ENCODE data around the gene UBAC1. TPM values are rescaled to one million over a fixed set of nuclear protein-coding genes. Genes with fewer than 3 reads are reported as not detected.
"Not testable (repeated sequence)": the region's sequence is repeated elsewhere in the genome, so short reads cannot be mapped to it uniquely, and the experiment has no call there.

UBAC1 gene
- total RNA-seq, 1 donor, result 29.0 TPM

DNA sequence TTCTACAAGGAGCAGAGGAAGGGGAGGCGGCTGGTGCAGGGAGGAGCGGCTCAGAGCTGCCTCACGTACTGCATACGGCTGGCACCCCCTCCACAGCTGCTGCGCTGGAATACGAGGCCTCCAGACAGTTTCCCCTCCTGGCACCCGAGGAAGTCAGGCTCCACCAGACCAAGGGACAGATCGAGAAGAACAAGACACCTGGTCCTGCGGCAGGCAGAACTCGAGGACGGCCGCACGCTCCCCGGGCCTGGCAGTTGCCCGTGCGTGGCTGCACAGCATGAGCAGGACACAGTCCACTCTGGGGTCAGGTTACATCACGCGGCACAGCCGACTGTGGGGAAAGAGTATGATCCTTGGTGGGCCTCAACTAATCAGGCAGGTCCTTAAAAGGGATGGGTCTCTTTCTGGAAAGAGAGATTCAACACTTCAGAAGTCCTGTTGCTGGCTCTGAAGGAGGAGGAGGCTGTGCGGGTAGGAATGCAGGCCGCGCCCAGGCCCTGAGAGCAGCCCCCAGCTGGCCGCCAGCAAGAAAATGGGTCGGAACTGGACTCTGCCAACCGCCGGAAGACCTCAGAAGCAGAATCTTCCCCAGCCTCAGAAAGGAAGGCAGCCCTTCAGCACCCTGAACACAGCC is 11.6 kb downstream of the UBAC1 start:
- Histone ChIP-seq H3K4me1 (ENCODE audit: insufficient read depth, low read length) (no peaks in the 10 kb centered on the region), H2AFZ (ENCODE audit: low read length) (no peak overlapping the region), H3K4me2 (ENCODE audit: insufficient read depth, low read length) (no peak overlapping the region), H3K4me3 (ENCODE audit: insufficient read depth, low read length) (no peak overlapping the region), H3K79me2 (ENCODE audit: insufficient read depth, low read length) (peaks cover 3% of the 10 kb centered on the region), H4K20me1 (ENCODE audit: insufficient read depth, low read length) (no peaks in the 10 kb centered on the region), H3K27me3 (ENCODE audit: insufficient read depth, low read length) (no peaks in the 10 kb centered on the region), H3K27ac (ENCODE audit: low read depth, low read length) (no peak overlapping the region), H3K36me3 (ENCODE audit: insufficient read depth, low read length) (peaks cover 32% of the 10 kb centered on the region), H3K9me3 (ENCODE audit: low read depth, low read length) (no peaks in the 10 kb centered on the region)
- DNase-seq (ENCODE audit: insufficient read length, low spot score, missing footprints), result no peak
- TF ChIP-seq CTCF (IDR thresholded peaks at IDR 0.05; ENCODE audit: extremely low read depth, low read depth, low read length), result no peak

DNA sequence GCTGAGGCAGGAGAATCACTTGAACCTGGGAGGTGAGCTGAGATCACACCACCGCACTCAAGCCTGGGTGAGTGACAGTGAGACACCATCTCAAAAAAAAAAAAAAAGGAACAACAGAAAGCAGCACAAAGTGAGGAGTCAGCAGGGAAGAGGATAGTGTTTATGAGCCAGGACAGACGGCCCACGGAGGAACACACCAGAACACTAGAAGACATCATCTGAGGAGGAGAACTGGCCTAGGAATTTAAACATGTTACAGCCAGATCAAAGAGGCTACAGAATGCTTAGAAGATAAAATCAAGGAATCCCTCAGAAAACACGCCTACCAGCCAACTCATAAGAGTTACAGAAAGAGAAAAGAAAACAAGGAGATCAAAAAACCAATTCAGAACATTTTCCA is 12.2 kb downstream of the UBAC1 start:
- Histone ChIP-seq H3K4me1 (ENCODE audit: insufficient read depth, low read length) (no peaks in the 10 kb centered on the region), H3K27me3 (ENCODE audit: insufficient read depth, low read length) (no peaks in the 10 kb centered on the region), H2AFZ (ENCODE audit: low read length) (no peak overlapping the region), H3K9me3 (ENCODE audit: low read depth, low read length) (no peaks in the 10 kb centered on the region), H3K27ac (ENCODE audit: low read depth, low read length) (no peak overlapping the region), H3K4me3 (ENCODE audit: insufficient read depth, low read length) (no peak overlapping the region), H3K36me3 (ENCODE audit: insufficient read depth, low read length) (peaks cover 32% of the 10 kb centered on the region), H4K20me1 (ENCODE audit: insufficient read depth, low read length) (no peaks in the 10 kb centered on the region), H3K4me2 (ENCODE audit: insufficient read depth, low read length) (no peak overlapping the region), H3K79me2 (ENCODE audit: insufficient read depth, low read length) (no peaks in the 10 kb centered on the region)
- no peak for DNase-seq (ENCODE audit: insufficient read length, low spot score, missing footprints)
- TF ChIP-seq CTCF (IDR thresholded peaks at IDR 0.05; ENCODE audit: extremely low read depth, low read depth, low read length), result no peak

DNA sequence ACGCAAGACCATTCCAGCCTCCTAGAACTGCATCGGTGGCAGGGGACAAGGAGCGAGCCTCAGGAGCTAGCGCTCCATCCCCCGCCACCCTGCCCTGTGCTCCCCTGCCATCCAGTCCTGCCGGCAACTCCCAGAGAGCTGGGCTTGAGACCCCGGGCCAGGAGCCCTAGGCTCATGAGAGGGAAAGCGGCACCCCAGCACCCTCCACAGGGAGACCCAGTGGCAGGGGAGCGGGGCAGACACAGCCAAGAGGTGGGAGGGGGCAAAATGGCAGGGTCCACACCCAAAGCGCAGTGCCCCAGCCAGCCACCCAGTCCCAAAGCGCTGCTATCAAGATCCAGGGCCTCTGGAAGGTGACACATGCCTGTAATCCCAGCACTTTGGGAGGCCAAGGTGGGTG is 12.7 kb downstream of the UBAC1 start:
- no peak overlapping the region for H2AFZ ChIP-seq (ENCODE audit: low read length)
- no peaks in the 10 kb centered on the region for H3K79me2 ChIP-seq (ENCODE audit: insufficient read depth, low read length)
- H3K4me3 ChIP-seq (ENCODE audit: insufficient read depth, low read length), result no peak overlapping the region
- peaks cover 37% of the 10 kb centered on the region for H3K36me3 ChIP-seq (ENCODE audit: insufficient read depth, low read length)
- no peak for DNase-seq (ENCODE audit: insufficient read length, low spot score, missing footprints)
- TF ChIP-seq CTCF (IDR thresholded peaks at IDR 0.05; ENCODE audit: extremely low read depth, low read depth, low read length), result no peak
- H3K4me1 ChIP-seq (ENCODE audit: insufficient read depth, low read length), result no peaks in the 10 kb centered on the region
- no peak overlapping the region for H3K4me2 ChIP-seq (ENCODE audit: insufficient read depth, low read length)
- H3K9me3 ChIP-seq (ENCODE audit: low read depth, low read length), result no peaks in the 10 kb centered on the region
- no peaks in the 10 kb centered on the region for H3K27me3 ChIP-seq (ENCODE audit: insufficient read depth, low read length)
- H3K27ac ChIP-seq (ENCODE audit: low read depth, low read length), result no peak overlapping the region
- no peaks in the 10 kb centered on the region for H4K20me1 ChIP-seq (ENCODE audit: insufficient read depth, low read length)

- H3K4me2 ChIP-seq (ENCODE audit: insufficient read depth, low read length), result no peak overlapping the region
- H3K9me3 ChIP-seq (ENCODE audit: low read depth, low read length), result no peaks in the 10 kb centered on the region
- no peaks in the 10 kb centered on the region for H3K79me2 ChIP-seq (ENCODE audit: insufficient read depth, low read length)
- H3K4me1 ChIP-seq (ENCODE audit: insufficient read depth, low read length), result no peaks in the 10 kb centered on the region
- H3K36me3 ChIP-seq (ENCODE audit: insufficient read depth, low read length), result peaks cover 37% of the 10 kb centered on the region
- H4K20me1 ChIP-seq (ENCODE audit: insufficient read depth, low read length), result no peaks in the 10 kb centered on the region
- TF ChIP-seq CTCF (IDR thresholded peaks at IDR 0.05; ENCODE audit: extremely low read depth, low read depth, low read length), result no peak
- no peak overlapping the region for H2AFZ ChIP-seq (ENCODE audit: low read length)
- no peak overlapping the region for H3K4me3 ChIP-seq (ENCODE audit: insufficient read depth, low read length)
- DNase-seq (ENCODE audit: insufficient read length, low spot score, missing footprints), result no peak
- H3K27ac ChIP-seq (ENCODE audit: low read depth, low read length), result no peak overlapping the region
- H3K27me3 ChIP-seq (ENCODE audit: insufficient read depth, low read length), result no peaks in the 10 kb centered on the region
Observed at GRCh38 chr9:135947582-135947981, 13.6 kb downstream of the UBAC1 start.

GRCh38 chr9:135947105-135947504 is 14.1 kb downstream of the UBAC1 start:
- not testable (repeated sequence) for H3K27ac ChIP-seq (ENCODE audit: low read depth, low read length); H3K4me3 ChIP-seq (ENCODE audit: insufficient read depth, low read length); H3K79me2 ChIP-seq (ENCODE audit: insufficient read depth, low read length); DNase-seq (ENCODE audit: insufficient read length, low spot score, missing footprints); H3K4me1 ChIP-seq (ENCODE audit: insufficient read depth, low read length); H3K27me3 ChIP-seq (ENCODE audit: insufficient read depth, low read length); H3K4me2 ChIP-seq (ENCODE audit: insufficient read depth, low read length); H3K9me3 ChIP-seq (ENCODE audit: low read depth, low read length); H4K20me1 ChIP-seq (ENCODE audit: insufficient read depth, low read length); H2AFZ ChIP-seq (ENCODE audit: low read length)
- H3K36me3 ChIP-seq (ENCODE audit: insufficient read depth, low read length), result peaks cover 34% of the 10 kb centered on the region

All from osteoblast (primary cell).